Measurements from ENCODE around the gene RTN4RL1. TPM values are rescaled to one million over a fixed set of nuclear protein-coding genes. Genes with fewer than 3 reads are reported as not detected.
A peak's percentile ranks its signal among the peaks of the same experiment; 100 is the strongest.

Gene RTN4RL1
- total RNA-seq, 4 donors from 2014 or later = 16.4 to 24.8 (median 21.6) TPM

DNA sequence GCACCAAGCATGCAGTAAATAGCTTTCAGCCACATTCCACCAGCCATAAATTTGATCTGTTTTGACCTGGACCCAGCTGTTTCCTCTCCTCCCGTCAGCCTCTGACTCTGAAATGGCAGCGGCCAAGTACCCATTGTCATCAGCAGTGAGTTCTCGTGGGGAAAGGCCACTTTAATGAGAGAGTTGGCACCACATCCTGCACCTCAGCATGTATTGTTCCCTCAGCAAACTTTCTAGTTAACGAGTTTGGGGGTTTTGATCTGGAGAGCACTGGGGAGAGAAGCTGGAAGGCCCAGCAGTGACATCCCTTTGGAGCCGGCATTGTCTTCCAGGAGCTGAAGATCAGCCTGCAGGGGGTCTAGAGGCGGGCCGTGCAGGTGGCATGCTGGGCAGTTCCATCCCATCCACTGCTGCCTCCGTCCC, 110.5 kb downstream of the RTN4RL1 start:
- TF ChIP-seq, protein P1, sequence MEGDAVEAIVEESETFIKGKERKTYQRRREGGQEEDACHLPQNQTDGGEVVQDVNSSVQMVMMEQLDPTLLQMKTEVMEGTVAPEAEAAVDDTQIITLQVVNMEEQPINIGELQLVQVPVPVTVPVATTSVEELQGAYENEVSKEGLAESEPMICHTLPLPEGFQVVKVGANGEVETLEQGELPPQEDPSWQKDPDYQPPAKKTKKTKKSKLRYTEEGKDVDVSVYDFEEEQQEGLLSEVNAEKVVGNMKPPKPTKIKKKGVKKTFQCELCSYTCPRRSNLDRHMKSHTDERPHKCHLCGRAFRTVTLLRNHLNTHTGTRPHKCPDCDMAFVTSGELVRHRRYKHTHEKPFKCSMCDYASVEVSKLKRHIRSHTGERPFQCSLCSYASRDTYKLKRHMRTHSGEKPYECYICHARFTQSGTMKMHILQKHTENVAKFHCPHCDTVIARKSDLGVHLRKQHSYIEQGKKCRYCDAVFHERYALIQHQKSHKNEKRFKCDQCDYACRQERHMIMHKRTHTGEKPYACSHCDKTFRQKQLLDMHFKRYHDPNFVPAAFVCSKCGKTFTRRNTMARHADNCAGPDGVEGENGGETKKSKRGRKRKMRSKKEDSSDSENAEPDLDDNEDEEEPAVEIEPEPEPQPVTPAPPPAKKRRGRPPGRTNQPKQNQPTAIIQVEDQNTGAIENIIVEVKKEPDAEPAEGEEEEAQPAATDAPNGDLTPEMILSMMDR (IDR thresholded peaks at IDR 0.05) = no peak
- no peak for TF ChIP-seq POLR2A (IDR thresholded peaks at IDR 0.05)
- no peak for TF ChIP-seq POLR2AphosphoS5 (IDR thresholded peaks at IDR 0.05)
- no peak for TF ChIP-seq EP300 (IDR thresholded peaks at IDR 0.05)

DNA sequence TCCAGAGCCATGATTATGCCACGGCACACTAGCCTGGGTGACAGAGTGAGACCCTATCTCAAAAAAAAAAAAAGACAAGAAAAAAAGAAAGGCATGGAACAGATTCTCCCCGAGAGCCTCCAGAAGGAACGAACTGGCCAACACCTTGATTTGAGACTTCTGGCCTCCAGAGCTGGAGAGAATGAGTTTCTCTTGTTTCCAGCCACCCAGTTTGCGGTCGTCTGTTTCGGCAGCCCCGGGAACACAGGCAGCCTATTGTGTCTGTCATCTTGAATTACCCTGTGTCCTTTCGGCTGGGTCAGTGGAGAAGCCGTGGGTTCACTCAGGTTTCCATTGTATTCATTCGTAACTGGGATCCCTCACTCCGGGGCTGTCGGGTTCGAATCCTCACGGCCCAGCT, 111.4 kb downstream of the RTN4RL1 start:
- Histone ChIP-seq H3K27me3 (peaks cover 32% of the 10 kb centered on the region), H3K4me1 (peaks cover 4% of the 10 kb centered on the region), H3K4me3 (no peak overlapping the region), H3K27ac (no peak overlapping the region), H3K36me3 (no peaks in the 10 kb centered on the region), H3K9me3 (no peaks in the 10 kb centered on the region)
- TF ChIP-seq POLR2A (IDR thresholded peaks at IDR 0.05) (no peak), POLR2AphosphoS5 (IDR thresholded peaks at IDR 0.05) (no peak), EP300 (IDR thresholded peaks at IDR 0.05) (no peak)
- TF ChIP-seq, protein P1 (IDR thresholded peaks at IDR 0.05) = no peak
- WGBS = 89% methylated on average over 14 of the region's 14 CpGs
- no peak for DNase-seq (ENCODE audit: low spot score in 2 of 2)

More for the DNA sequence above, 110.5 kb downstream of the RTN4RL1 start:
- 49% methylated on average over 7 of the region's 8 CpGs for WGBS
- H3K4me3 ChIP-seq = no peak overlapping the region
- H3K4me1 ChIP-seq = no peaks in the 10 kb centered on the region
- no peak for DNase-seq (ENCODE audit: low spot score in 2 of 2)
- no peaks in the 10 kb centered on the region for H3K9me3 ChIP-seq
- H3K36me3 ChIP-seq = no peaks in the 10 kb centered on the region
- H3K27ac ChIP-seq = no peak overlapping the region
- peaks cover 32% of the 10 kb centered on the region for H3K27me3 ChIP-seq

DNA sequence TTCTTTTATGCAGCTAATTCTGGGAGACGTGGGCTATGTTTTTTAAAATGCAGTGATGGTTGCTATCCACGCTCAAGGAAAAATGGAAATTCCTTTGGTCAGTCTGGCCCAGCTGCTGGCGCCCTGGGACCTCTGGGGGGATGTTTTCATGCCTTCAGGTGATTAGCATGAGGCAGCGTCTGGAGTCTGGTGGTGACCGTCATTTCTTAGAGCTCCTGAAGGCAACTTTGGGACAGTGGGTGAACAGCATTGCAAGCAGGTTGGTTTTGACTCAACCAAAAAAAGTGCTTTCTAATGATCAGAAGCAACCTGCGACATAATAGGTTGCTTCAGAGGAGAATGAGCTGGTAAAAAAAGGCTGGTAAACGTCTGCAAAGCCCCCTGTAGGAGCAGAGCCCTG, 113.0 kb downstream of the RTN4RL1 start:
- H3K4me3 ChIP-seq = no peak overlapping the region
- peaks cover 18% of the 10 kb centered on the region for H3K4me1 ChIP-seq
- WGBS = 57% methylated on average over 7 of the region's 7 CpGs
- H3K9me3 ChIP-seq = no peaks in the 10 kb centered on the region
- H3K36me3 ChIP-seq = no peaks in the 10 kb centered on the region
- peaks cover 38% of the 10 kb centered on the region for H3K27me3 ChIP-seq
- TF ChIP-seq POLR2A (IDR thresholded peaks at IDR 0.05) (no peak), EP300 (IDR thresholded peaks at IDR 0.05) (no peak), POLR2AphosphoS5 (IDR thresholded peaks at IDR 0.05) (no peak)
- TF ChIP-seq, protein P1 (IDR thresholded peaks at IDR 0.05) = no peak
- no peak overlapping the region for H3K27ac ChIP-seq
- DNase-seq (ENCODE audit: low spot score in 2 of 2) = no peak

DNA sequence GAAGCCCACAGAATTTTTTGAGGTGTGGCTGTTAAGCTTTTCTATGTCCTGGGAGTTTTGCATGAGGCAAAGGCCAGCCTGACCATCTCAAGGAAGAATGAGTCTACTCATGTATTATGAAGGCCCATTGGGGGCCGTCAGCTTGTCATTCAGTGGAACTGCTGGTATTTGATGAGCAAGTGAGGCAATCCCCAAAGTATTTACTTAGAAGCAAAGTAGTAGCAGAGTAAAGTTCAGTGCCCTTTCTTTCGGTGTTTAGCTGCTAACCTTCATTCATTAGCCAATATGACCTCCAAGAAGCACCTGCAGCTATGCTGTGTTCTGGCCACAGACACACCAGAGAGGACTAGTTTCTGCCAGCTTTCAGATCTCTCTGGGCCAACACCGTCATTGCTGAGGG, 115.1 kb downstream of the RTN4RL1 start:
- DNase-seq (ENCODE audit: low spot score in 2 of 2) = no peak
- no peak overlapping the region for H3K27ac ChIP-seq
- no peaks in the 10 kb centered on the region for H3K36me3 ChIP-seq
- H3K4me3 ChIP-seq = no peak overlapping the region
- TF ChIP-seq, protein P1 (IDR thresholded peaks at IDR 0.05) = no peak
- no peak for TF ChIP-seq POLR2AphosphoS5 (IDR thresholded peaks at IDR 0.05)
- TF ChIP-seq POLR2A (IDR thresholded peaks at IDR 0.05) = no peak
- TF ChIP-seq EP300 (IDR thresholded peaks at IDR 0.05) = no peak
- H3K9me3 ChIP-seq = no peaks in the 10 kb centered on the region
- peaks cover 51% of the 10 kb centered on the region for H3K27me3 ChIP-seq
- WGBS = 82% methylated on average over 3 of the region's 3 CpGs
- peaks cover 18% of the 10 kb centered on the region for H3K4me1 ChIP-seq

DNA sequence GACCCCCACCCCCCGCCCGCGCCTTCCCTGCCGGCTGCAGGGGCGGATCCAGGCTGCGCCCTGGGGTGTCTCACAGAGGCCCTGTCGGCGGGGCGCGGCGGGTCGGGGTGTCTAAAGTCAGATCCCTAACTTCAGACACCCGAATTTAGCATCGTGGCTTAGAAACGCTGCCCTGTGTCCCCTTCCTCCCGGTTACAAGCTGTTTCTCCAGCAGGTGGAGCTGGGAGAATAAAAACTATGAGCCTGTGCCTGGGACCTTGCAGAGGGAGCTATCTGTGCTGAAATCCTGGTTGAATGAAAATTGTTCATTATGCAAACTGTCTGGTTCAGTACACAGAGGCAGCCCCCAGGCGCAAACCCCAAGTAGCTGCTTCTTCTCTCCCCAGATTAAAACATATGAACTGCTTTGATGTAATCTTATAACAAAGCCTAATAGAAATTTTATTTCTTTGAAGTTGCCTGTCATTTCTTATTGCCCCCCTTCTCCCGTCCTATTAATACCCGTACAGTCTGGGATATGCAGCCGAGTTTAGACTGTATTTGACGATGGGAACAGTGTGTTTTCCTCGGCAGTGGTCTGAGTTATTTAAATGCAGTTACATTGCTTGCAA, 116.3 kb downstream of the RTN4RL1 start:
- H3K9me3 ChIP-seq = no peaks in the 10 kb centered on the region
- H3K4me3 ChIP-seq = peak overlapping the region; percentile 38
- TF ChIP-seq POLR2AphosphoS5 (IDR thresholded peaks at IDR 0.05) (no peak), EP300 (IDR thresholded peaks at IDR 0.05) (no peak), POLR2A (IDR thresholded peaks at IDR 0.05) (no peak)
- TF ChIP-seq, protein P1 (IDR thresholded peaks at IDR 0.05) = peak; percentile 25 to 57
- H3K4me1 ChIP-seq = peaks cover 18% of the 10 kb centered on the region
- WGBS = 8% methylated on average over 14 of the region's 22 CpGs
- no peaks in the 10 kb centered on the region for H3K36me3 ChIP-seq
- no peak for DNase-seq (ENCODE audit: low spot score in 2 of 2)
- H3K27ac ChIP-seq = no peak overlapping the region
- H3K27me3 ChIP-seq = peaks cover 46% of the 10 kb centered on the region

Data from suprapubic skin (tissue), 4 donors.